Colonic mucosa (tissue), 4 donors: ENCODE results near the gene LCN2. TPM values are rescaled to one million over a fixed set of nuclear protein-coding genes. Genes with fewer than 3 reads are reported as not detected.
A peak's percentile ranks its signal among the peaks of the same experiment; 100 is the strongest.

ENCODE experiments used
- DNase-seq: peaks from one replicate; pipeline ENCODE4 v3.0.0-alpha.2; 2020
- H3K27ac ChIP-seq: fragments of 200-600 bp; one replicate; pipeline ENCODE4 v1.8.0; 2021
- H3K27me3 ChIP-seq: fragments of 200-600 bp; one replicate; pipeline ENCODE4 v1.8.0; 2021
- H3K36me3 ChIP-seq: fragments of 200-600 bp; one replicate; pipeline ENCODE4 v1.8.0; 2021
- H3K4me1 ChIP-seq: fragments of 200-600 bp; one replicate; pipeline ENCODE4 v1.8.0; 2021; ENCODE audit warnings: mild to moderate bottlenecking
- H3K4me3 ChIP-seq: fragments of 200-600 bp; one replicate; pipeline ENCODE4 v1.8.0; 2021
- H3K9ac ChIP-seq, 2 donors: one replicate each; pipeline ENCODE4 v1.7.0; 2013; ENCODE audit warnings: control low read depth in 2 of 2, low read depth in 2 of 2, low read length in 2 of 2
- H3K9me3 ChIP-seq: fragments of 200-600 bp; one replicate; pipeline ENCODE4 v1.8.0; 2021
- intact Hi-C: fragments of 100-400 bp; cut with DNase I; formaldehyde crosslinking; loops from one replicate; pipeline ENCODE4 v1.14.1; 2022
- total RNA-seq, 2 donors: library from RNA; stranded (reverse); fragmentation: NEBNext Ultra II Directional in 1 of 2; extraction: Animal tissue kit (Norgen Biotek cat#: 25700) in 1 of 2; gene quantifications; one replicate each; pipeline ENCODE4 v1.2.1, GENCODE V29; 2021
- TF ChIP-seq, protein P1 (sequence below): fragments of 200-600 bp; IDR thresholded peaks from one replicate; pipeline ENCODE4 v1.8.0; 2022; ENCODE audit warnings: antibody characterized with exemption, mild to moderate bottlenecking
- donor health status: healthy.
- donor health status: DM: no; HTN: no; CAD: no.
- donor health status: DM: no; HTN: no; CAD: no.

The LCN2 gene
- total RNA-seq, 2 donors from 2014 or later = 162 to 374 TPM

DNA sequence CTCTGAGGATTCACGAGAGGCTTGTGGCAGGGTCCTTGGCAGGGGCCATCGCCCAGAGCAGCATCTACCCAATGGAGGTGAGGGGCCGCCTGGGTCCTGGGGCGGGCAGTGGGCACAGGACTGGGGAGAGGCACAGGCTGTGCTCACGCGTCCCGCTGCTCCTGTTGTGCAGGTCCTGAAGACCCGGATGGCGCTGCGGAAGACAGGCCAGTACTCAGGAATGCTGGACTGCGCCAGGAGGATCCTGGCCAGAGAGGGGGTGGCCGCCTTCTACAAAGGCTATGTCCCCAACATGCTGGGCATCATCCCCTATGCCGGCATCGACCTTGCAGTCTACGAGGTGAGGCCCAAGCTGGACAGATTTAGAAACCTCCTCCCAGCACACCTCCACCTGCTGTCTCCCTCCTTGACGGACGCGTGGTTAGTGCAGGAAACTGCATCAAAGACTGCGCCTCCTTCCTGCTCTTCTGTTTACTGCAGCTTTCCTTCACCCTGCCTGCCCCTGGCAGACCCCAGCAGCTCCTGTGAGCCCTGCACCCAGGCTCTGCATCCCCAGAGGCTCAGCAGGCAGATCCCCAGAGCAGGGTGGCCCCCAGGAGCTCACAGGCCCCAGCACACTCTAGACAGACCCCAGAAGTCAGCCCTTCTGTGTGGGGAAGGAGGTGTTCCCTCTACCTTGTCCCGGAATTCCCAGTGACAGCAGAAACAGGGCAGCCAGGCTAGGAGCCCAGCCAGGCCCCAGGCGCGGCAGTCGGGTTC is 42.9 kb upstream of the LCN2 start:
- Histone ChIP-seq H3K4me1 (peaks cover 16% of the 10 kb centered on the region), H3K27ac (peak overlapping the region; percentile 8), H3K4me3 (no peak overlapping the region), H3K9ac (peak overlapping the region; percentile 18 to 61), H3K36me3 (peaks cover 24% of the 10 kb centered on the region), H3K27me3 (no peaks in the 10 kb centered on the region), H3K9me3 (no peaks in the 10 kb centered on the region)
- no peak for DNase-seq
- intact Hi-C loops = no loop called here
- TF ChIP-seq, protein P1, sequence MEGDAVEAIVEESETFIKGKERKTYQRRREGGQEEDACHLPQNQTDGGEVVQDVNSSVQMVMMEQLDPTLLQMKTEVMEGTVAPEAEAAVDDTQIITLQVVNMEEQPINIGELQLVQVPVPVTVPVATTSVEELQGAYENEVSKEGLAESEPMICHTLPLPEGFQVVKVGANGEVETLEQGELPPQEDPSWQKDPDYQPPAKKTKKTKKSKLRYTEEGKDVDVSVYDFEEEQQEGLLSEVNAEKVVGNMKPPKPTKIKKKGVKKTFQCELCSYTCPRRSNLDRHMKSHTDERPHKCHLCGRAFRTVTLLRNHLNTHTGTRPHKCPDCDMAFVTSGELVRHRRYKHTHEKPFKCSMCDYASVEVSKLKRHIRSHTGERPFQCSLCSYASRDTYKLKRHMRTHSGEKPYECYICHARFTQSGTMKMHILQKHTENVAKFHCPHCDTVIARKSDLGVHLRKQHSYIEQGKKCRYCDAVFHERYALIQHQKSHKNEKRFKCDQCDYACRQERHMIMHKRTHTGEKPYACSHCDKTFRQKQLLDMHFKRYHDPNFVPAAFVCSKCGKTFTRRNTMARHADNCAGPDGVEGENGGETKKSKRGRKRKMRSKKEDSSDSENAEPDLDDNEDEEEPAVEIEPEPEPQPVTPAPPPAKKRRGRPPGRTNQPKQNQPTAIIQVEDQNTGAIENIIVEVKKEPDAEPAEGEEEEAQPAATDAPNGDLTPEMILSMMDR = no peak

DNA sequence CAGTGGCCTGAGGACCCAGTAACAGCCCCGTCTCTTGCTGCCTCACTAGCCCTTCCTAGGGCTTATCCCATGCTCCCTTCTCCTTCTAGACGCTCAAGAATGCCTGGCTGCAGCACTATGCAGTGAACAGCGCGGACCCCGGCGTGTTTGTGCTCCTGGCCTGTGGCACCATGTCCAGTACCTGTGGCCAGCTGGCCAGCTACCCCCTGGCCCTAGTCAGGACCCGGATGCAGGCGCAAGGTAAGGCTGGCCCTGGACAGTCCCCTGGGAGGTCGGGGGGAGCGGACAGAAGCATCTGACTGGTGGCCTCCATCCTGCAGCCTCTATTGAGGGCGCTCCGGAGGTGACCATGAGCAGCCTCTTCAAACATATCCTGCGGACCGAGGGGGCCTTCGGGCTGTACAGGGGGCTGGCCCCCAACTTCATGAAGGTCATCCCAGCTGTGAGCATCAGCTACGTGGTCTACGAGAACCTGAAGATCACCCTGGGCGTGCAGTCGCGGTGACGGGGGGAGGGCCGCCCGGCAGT is 42.2 kb upstream of the LCN2 start:
- H3K9ac ChIP-seq = peak overlapping the region in 1 of 2 donors; percentile 61
- intact Hi-C loops = no loop called here
- no peaks in the 10 kb centered on the region for H3K9me3 ChIP-seq
- TF ChIP-seq, protein P1 = no peak
- H3K36me3 ChIP-seq = peaks cover 23% of the 10 kb centered on the region
- H3K4me3 ChIP-seq = no peak overlapping the region
- H3K27me3 ChIP-seq = no peaks in the 10 kb centered on the region
- DNase-seq = no peak
- no peak overlapping the region for H3K27ac ChIP-seq
- peaks cover 16% of the 10 kb centered on the region for H3K4me1 ChIP-seq

DNA sequence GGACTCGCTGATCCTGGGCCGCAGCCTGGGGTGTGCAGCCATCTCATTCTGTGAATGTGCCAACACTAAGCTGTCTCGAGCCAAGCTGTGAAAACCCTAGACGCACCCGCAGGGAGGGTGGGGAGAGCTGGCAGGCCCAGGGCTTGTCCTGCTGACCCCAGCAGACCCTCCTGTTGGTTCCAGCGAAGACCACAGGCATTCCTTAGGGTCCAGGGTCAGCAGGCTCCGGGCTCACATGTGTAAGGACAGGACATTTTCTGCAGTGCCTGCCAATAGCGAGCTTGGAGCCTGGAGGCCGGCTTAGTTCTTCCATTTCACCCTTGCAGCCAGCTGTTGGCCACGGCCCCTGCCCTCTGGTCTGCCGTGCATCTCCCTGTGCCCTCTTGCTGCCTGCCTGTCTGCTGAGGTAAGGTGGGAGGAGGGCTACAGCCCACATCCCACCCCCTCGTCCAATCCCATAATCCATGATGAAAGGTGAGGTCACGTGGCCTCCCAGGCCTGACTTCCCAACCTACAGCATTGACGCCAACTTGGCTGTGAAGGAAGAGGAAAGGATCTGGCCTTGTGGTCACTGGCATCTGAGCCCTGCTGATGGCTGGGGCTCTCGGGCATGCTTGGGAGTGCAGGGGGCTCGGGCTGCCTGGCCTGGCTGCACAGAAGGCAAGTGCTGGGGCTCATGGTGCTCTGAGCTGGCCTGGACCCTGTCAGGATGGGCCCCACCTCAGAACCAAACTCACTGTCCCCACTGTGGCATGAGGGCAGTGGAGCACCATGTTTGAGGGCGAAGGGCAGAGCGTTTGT is 41.6 kb upstream of the LCN2 start:
- H3K27me3 ChIP-seq = no peaks in the 10 kb centered on the region
- no peak for DNase-seq
- intact Hi-C loops = no loop called here

DNA sequence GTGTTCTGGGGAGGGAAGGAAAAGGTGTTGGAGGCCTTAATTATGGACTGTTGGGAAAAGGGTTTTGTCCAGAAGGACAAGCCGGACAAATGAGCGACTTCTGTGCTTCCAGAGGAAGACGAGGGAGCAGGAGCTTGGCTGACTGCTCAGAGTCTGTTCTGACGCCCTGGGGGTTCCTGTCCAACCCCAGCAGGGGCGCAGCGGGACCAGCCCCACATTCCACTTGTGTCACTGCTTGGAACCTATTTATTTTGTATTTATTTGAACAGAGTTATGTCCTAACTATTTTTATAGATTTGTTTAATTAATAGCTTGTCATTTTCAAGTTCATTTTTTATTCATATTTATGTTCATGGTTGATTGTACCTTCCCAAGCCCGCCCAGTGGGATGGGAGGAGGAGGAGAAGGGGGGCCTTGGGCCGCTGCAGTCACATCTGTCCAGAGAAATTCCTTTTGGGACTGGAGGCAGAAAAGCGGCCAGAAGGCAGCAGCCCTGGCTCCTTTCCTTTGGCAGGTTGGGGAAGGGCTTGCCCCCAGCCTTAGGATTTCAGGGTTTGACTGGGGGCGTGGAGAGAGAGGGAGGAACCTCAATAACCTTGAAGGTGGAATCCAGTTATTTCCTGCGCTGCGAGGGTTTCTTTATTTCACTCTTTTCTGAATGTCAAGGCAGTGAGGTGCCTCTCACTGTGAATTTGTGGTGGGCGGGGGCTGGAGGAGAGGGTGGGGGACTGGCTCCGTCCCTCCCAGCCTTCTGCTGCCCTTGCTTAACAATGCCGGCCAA is 40.8 kb upstream of the LCN2 start:
- TF ChIP-seq, protein P1 = no peak
- Histone ChIP-seq H3K27me3 (no peaks in the 10 kb centered on the region), H3K4me3 (no peak overlapping the region), H3K9me3 (no peaks in the 10 kb centered on the region), H3K36me3 (peaks cover 18% of the 10 kb centered on the region), H3K9ac (peak overlapping the region in 1 of 2 donors; percentile 81), H3K27ac (peak overlapping the region; percentile 59), H3K4me1 (peaks cover 13% of the 10 kb centered on the region)
- no peak for DNase-seq
- intact Hi-C loops = no loop called here

More for the DNA sequence above, 41.6 kb upstream of the LCN2 start:
- H3K9me3 ChIP-seq = no peaks in the 10 kb centered on the region
- peak overlapping the region in 1 of 2 donors; percentile 34 for H3K9ac ChIP-seq
- TF ChIP-seq, protein P1 = no peak
- H3K27ac ChIP-seq = peak overlapping the region; percentile 59
- no peak overlapping the region for H3K4me3 ChIP-seq
- H3K4me1 ChIP-seq = peaks cover 16% of the 10 kb centered on the region
- H3K36me3 ChIP-seq = peaks cover 18% of the 10 kb centered on the region
